Fibroblast of lung (primary cell): ENCODE measurements around the gene TLL1. TPM values are rescaled to one million over a fixed set of nuclear protein-coding genes. Genes with fewer than 3 reads are reported as not detected.

Experiments
- DNase-seq, 2 donors: peaks; one replicate each; pipeline versions ENCODE4 v3.0.0 to v3.0.0-alpha.2; 2010; ENCODE audit warnings: low read depth in 2 of 2
- H2AFZ ChIP-seq: 2 replicates; pipeline ENCODE4 v1.5.1; 2012; ENCODE audit warnings: low read length, control low read depth, inconsistent platforms
- H3K27ac ChIP-seq: 2 replicates; pipeline ENCODE4 v1.5.1; 2011; ENCODE audit warnings: low read length, control low read depth; ENCODE audit not compliant: insufficient read depth
- H3K27me3 ChIP-seq: 2 replicates; pipeline ENCODE4 v1.5.1; 2011; ENCODE audit warnings: mild to moderate bottlenecking, low read length; ENCODE audit not compliant: control insufficient read depth, insufficient read depth
- H3K36me3 ChIP-seq: 2 replicates; pipeline ENCODE4 v1.5.1; 2011; ENCODE audit warnings: low read length; ENCODE audit not compliant: control insufficient read depth, insufficient read depth
- H3K4me1 ChIP-seq: 2 replicates; pipeline ENCODE4 v1.5.1; 2011; ENCODE audit warnings: low read length; ENCODE audit not compliant: control insufficient read depth, insufficient read depth; ENCODE audit errors: extremely low read depth
- H3K4me2 ChIP-seq: 2 replicates; pipeline ENCODE4 v1.5.1; 2011; ENCODE audit warnings: low read length, control low read depth; ENCODE audit not compliant: insufficient read depth; ENCODE audit errors: extremely low read depth
- H3K4me3 ChIP-seq, 4 experiments: fragments of 200-600 bp in 1 of 4; sonication (generic) in 1 of 4; replicated peaks in 1 of 4; 2 replicates each; pipeline ENCODE4 v1.5.1; 2011 to 2016; ENCODE audit warnings: low read length in 4 of 4, low read depth in 3 of 4, mild to moderate bottlenecking in 3 of 4, control low read depth in 2 of 4, inconsistent platforms in 1 of 4, mixed read lengths in 1 of 4; ENCODE audit not compliant: insufficient read depth in 1 of 4; ENCODE audit errors: control extremely low read depth in 1 of 4
- H3K79me2 ChIP-seq: 2 replicates; pipeline ENCODE4 v1.5.1; 2012; ENCODE audit warnings: mild to moderate bottlenecking, low read length, inconsistent platforms; ENCODE audit not compliant: control insufficient read depth, insufficient read depth
- H3K9ac ChIP-seq: 2 replicates; pipeline ENCODE4 v1.5.1; 2011; ENCODE audit warnings: mild to moderate bottlenecking, low read length, control low read depth; ENCODE audit not compliant: insufficient read depth
- H3K9me3 ChIP-seq: 2 replicates; pipeline ENCODE4 v1.5.1; 2012; ENCODE audit warnings: low read depth, low read length; ENCODE audit not compliant: control insufficient read depth, insufficient read depth
- H4K20me1 ChIP-seq: 2 replicates; pipeline ENCODE4 v1.5.1; 2011; ENCODE audit warnings: low read length; ENCODE audit not compliant: control insufficient read depth, insufficient read depth; ENCODE audit errors: extremely low read depth
- CTCF ChIP-seq, 2 donors: IDR thresholded peaks in 1 of 2; conservative IDR thresholded peaks in 1 of 2; 1 replicate in 1 of 2; 2 replicates in 1 of 2; pipeline ENCODE4 v1.5.1; 2011 to 2012; ENCODE audit warnings: low read length in 2 of 2, control low read depth in 1 of 2, inconsistent platforms in 1 of 2, low read depth in 1 of 2, mild to moderate bottlenecking in 1 of 2
- EZH2 ChIP-seq: IDR thresholded peaks from 2 replicates; pipeline ENCODE4 v1.5.1; 2012; ENCODE audit warnings: low read length, control low read depth, mild to moderate bottlenecking; ENCODE audit errors: missing control alignments
- polyA plus RNA-seq, 2 donors: library from polyadenylated mRNA; depleted of rRNA in 1 of 2; stranded (reverse) in 1 of 2; unstranded in 1 of 2; fragments of >200 nt; gene quantifications; 2 replicates each; pipeline ENCODE4 v1.2.1, GENCODE V29; 2011 to 2012; ENCODE audit warnings: missing spikeins in 1 of 2
- total RNA-seq: library from RNA; depleted of rRNA; stranded (reverse); fragments of >200 nt; gene quantifications from 2 replicates; pipeline ENCODE4 v1.2.1, GENCODE V29; 2014

TLL1 gene
- total and polyA plus RNA-seq, 2 donors (not counting 1 experiment from before 2014, with no cell fraction given): 0.33 to 2.7 TPM

- H3K79me2 ChIP-seq: no peaks in the 10 kb centered on the region
- DNase-seq: no peak
- H3K9ac ChIP-seq: no peak overlapping the region
- no peaks in the 10 kb centered on the region for H4K20me1 ChIP-seq
- no peak overlapping the region for H2AFZ ChIP-seq
- no peaks in the 10 kb centered on the region for H3K9me3 ChIP-seq
- TF ChIP-seq CTCF (conservative IDR thresholded peaks at IDR 0.05 in 1 of 2, IDR thresholded peaks at IDR 0.05 in 1 of 2; ENCODE audit: low read depth in 1 of 2, low read length in 2 of 2) (no peak), EZH2 (no peak)
- no peaks in the 10 kb centered on the region for H3K27me3 ChIP-seq
- H3K4me1 ChIP-seq: no peaks in the 10 kb centered on the region
- H3K4me2 ChIP-seq: no peak overlapping the region
- H3K36me3 ChIP-seq: no peaks in the 10 kb centered on the region
- H3K4me3 ChIP-seq: no peak overlapping the region
- no peak overlapping the region for H3K27ac ChIP-seq
Observed at GRCh38 chr4:166043801-166044200, 170.8 kb downstream of the TLL1 start.

- Histone ChIP-seq H3K27ac (no peak overlapping the region), H3K4me2 (no peak overlapping the region), H3K9ac (no peak overlapping the region), H2AFZ (no peak overlapping the region), H3K36me3 (no peaks in the 10 kb centered on the region), H3K4me1 (no peaks in the 10 kb centered on the region), H4K20me1 (no peaks in the 10 kb centered on the region), H3K4me3 (no peak overlapping the region), H3K9me3 (no peaks in the 10 kb centered on the region), H3K79me2 (no peaks in the 10 kb centered on the region), H3K27me3 (no peaks in the 10 kb centered on the region)
- no peak for TF ChIP-seq CTCF (conservative IDR thresholded peaks at IDR 0.05 in 1 of 2, IDR thresholded peaks at IDR 0.05 in 1 of 2; ENCODE audit: low read depth in 1 of 2, low read length in 2 of 2)
- no peak for TF ChIP-seq EZH2
- no peak for DNase-seq
Observed at GRCh38 chr4:166044871-166045270, 171.8 kb downstream of the TLL1 start.

GRCh38 chr4:166045457-166045856, 172.4 kb downstream of the TLL1 start:
- no peak for DNase-seq
- H3K4me2 ChIP-seq: no peak overlapping the region
- H3K36me3 ChIP-seq: no peaks in the 10 kb centered on the region
- no peaks in the 10 kb centered on the region for H3K9me3 ChIP-seq
- H3K9ac ChIP-seq: no peak overlapping the region
- TF ChIP-seq CTCF (conservative IDR thresholded peaks at IDR 0.05 in 1 of 2, IDR thresholded peaks at IDR 0.05 in 1 of 2; ENCODE audit: low read depth in 1 of 2, low read length in 2 of 2) (no peak), EZH2 (no peak)
- H3K27ac ChIP-seq: no peak overlapping the region
- H2AFZ ChIP-seq: no peak overlapping the region
- H3K4me3 ChIP-seq: no peak overlapping the region
- no peaks in the 10 kb centered on the region for H3K4me1 ChIP-seq
- H4K20me1 ChIP-seq: no peaks in the 10 kb centered on the region
- no peaks in the 10 kb centered on the region for H3K27me3 ChIP-seq
- H3K79me2 ChIP-seq: no peaks in the 10 kb centered on the region
